B cell (primary cell): ENCODE measurements around the gene PHLDB2. TPM values are rescaled to one million over a fixed set of nuclear protein-coding genes. Genes with fewer than 3 reads are reported as not detected.

Source experiments
- ATAC-seq: fragments of 200-7000 bp; cut with Tn5 transposase; one replicate; pipeline ENCODE4 v1.10.0; 2021; ENCODE audit warnings: low read depth, mild to moderate bottlenecking, moderate number of reproducible peaks, moderate library complexity
- CTCF ChIA-PET: fragments of 350-600 bp; sonication (Branson Sonifier 250); formaldehyde crosslinking; loops from one replicate; lab custom pipeline; 2021; ENCODE audit warnings: antibody characterized with exemption, inconsistent platforms; lab: Charles Lee
- POLR2A ChIA-PET: fragments of 350-600 bp; sonication (Branson Sonifier 250); formaldehyde crosslinking; loops from one replicate; lab custom pipeline; 2021; ENCODE audit warnings: antibody characterized with exemption; lab: Charles Lee
- DNase-seq: peaks from one replicate; pipeline ENCODE4 v3.0.0; 2013
- H2AFZ ChIP-seq: 2 replicates; pipeline ENCODE4 v1.6.1; 2012; ENCODE audit warnings: mild to moderate bottlenecking, low read depth, low read length; ENCODE audit not compliant: insufficient read depth, poor library complexity, severe bottlenecking
- H3K27ac ChIP-seq, 2 donors: 1 replicate in 1 of 2; 2 replicates in 1 of 2; pipeline ENCODE4 v1.5.1; 2012 to 2013; ENCODE audit warnings: low read length in 2 of 2, mild to moderate bottlenecking in 2 of 2, moderate library complexity in 1 of 2
- H3K27me3 ChIP-seq, 4 experiments: fragments of 200-600 bp in 1 of 4; sonication (generic) in 1 of 4; replicated peaks in 1 of 4; 1 replicate in 2 of 4; 2 replicates in 2 of 4; pipeline versions ENCODE4 v1.6.1 to v1.7.0; 2013 to 2016; ENCODE audit warnings: low read length in 3 of 4, mild to moderate bottlenecking in 2 of 4, mixed read lengths in 1 of 4, moderate library complexity in 1 of 4; ENCODE audit not compliant: insufficient read depth in 4 of 4, control insufficient read depth in 3 of 4; ENCODE audit errors: control extremely low read depth in 1 of 4
- H3K36me3 ChIP-seq, 2 experiments: replicated peaks in 1 of 2; 1 replicate in 1 of 2; 2 replicates in 1 of 2; pipeline versions ENCODE4 v1.6.1 to v1.7.1; 2013; ENCODE audit warnings: low read length in 1 of 2; ENCODE audit not compliant: insufficient read depth in 2 of 2, control insufficient read depth in 1 of 2; ENCODE audit errors: control extremely low read depth in 1 of 2, extremely low read depth in 1 of 2
- H3K4me1 ChIP-seq, 2 donors: fragments of 200-600 bp in 1 of 2; sonication (generic) in 1 of 2; 1 replicate in 1 of 2; 2 replicates in 1 of 2; pipeline versions ENCODE4 v1.5.1 to v1.6.1; 2013 to 2017; ENCODE audit warnings: low read length in 2 of 2; ENCODE audit not compliant: control insufficient read depth in 2 of 2, insufficient read depth in 2 of 2
- H3K4me2 ChIP-seq: replicated peaks from 2 replicates; pipeline ENCODE3; 2012; ENCODE audit warnings: mild to moderate bottlenecking, low read depth, low read length; ENCODE audit not compliant: poor library complexity, severe bottlenecking
- H3K4me3 ChIP-seq, 5 experiments: fragments of 200-600 bp in 1 of 5; sonication (generic) in 1 of 5; 1 replicate in 3 of 5; 2 replicates in 2 of 5; pipeline versions ENCODE4 v1.5.1 to v1.7.0; 2011 to 2016; ENCODE audit warnings: low read length in 4 of 5, mild to moderate bottlenecking in 4 of 5, low read depth in 2 of 5, control low read depth in 1 of 5, moderate library complexity in 1 of 5; ENCODE audit not compliant: insufficient read depth in 1 of 5; ENCODE audit errors: control extremely low read depth in 1 of 5, extremely low read depth in 1 of 5
- H3K79me2 ChIP-seq: fragments of 200-600 bp; sonication (generic); one replicate; pipeline ENCODE4 v1.6.0; 2016; ENCODE audit warnings: low read length; ENCODE audit not compliant: control insufficient read depth, insufficient read depth
- H3K9ac ChIP-seq: fragments of 200-600 bp; sonication (generic); 2 replicates; pipeline ENCODE4 v1.6.1; 2017; ENCODE audit warnings: mild to moderate bottlenecking, low read length, moderate library complexity
- H3K9me3 ChIP-seq, 3 donors: one replicate each; pipeline versions ENCODE4 v1.6.1 to v1.7.1; 2013; ENCODE audit warnings: low read length in 2 of 3; ENCODE audit not compliant: control insufficient read depth in 2 of 3, insufficient read depth in 1 of 3; ENCODE audit errors: control extremely low read depth in 1 of 3
- H4K20me1 ChIP-seq: 2 replicates; pipeline ENCODE4 v1.6.0; 2012; ENCODE audit warnings: mild to moderate bottlenecking, low read length; ENCODE audit not compliant: insufficient read depth, control insufficient read depth, poor library complexity, severe bottlenecking
- H3K27ac Mint-ChIP-seq: one replicate; pipeline ENCODE4 v1.8.0; 2021; ENCODE audit warnings: mixed read lengths
- H3K27me3 Mint-ChIP-seq: one replicate; pipeline ENCODE4 v1.8.0; 2021; ENCODE audit warnings: mixed read lengths
- H3K4me1 Mint-ChIP-seq: one replicate; pipeline ENCODE4 v1.8.0; 2021; ENCODE audit warnings: mixed read lengths
- H3K4me3 Mint-ChIP-seq: one replicate; pipeline ENCODE4 v1.8.0; 2021; ENCODE audit warnings: mixed read lengths
- H3K9me3 Mint-ChIP-seq: one replicate; pipeline ENCODE4 v1.8.0; 2022; ENCODE audit warnings: mixed read lengths; ENCODE audit not compliant: insufficient read depth
- EZH2 ChIP-seq: IDR thresholded peaks from 2 replicates; pipeline ENCODE4 v1.6.1; 2012; ENCODE audit warnings: borderline replicate concordance, low read depth, mild to moderate bottlenecking, moderate library complexity, low read length; ENCODE audit not compliant: insufficient read depth, poor library complexity, severe bottlenecking
- WGBS: methylation state at CpG from one replicate; pipeline ENCODE4 v1.1.5; 2013; ENCODE audit warnings: missing lambda C conversion rate; ENCODE audit not compliant: insufficient coverage; 5-methylcytosine and 5-hydroxymethylcytosine counted together
- intact Hi-C: fragments of 100-400 bp; cut with micrococcal nuclease; formaldehyde crosslinking; loops from one replicate; pipeline ENCODE4 v1.10.0; 2022
- polyA plus RNA-seq: library from polyadenylated mRNA; depleted of rRNA; stranded (reverse); fragments of >200 nt; gene quantifications from 2 replicates; pipeline ENCODE4 v1.2.3, GENCODE V29; 2012
- total RNA-seq, 2 donors: library from RNA; stranded (reverse); fragments of 120-200 nt in 1 of 2; gene quantifications; 1 replicate in 1 of 2; 2 replicates in 1 of 2; pipeline versions ENCODE4 v1.2.3 to v1.2.4, GENCODE V29; 2013 to 2022
- TF ChIP-seq, protein P1 (sequence below): fragments of 200-600 bp; IDR thresholded peaks from one replicate; pipeline ENCODE4 v1.8.0; 2022; ENCODE audit warnings: antibody characterized with exemption, mild to moderate bottlenecking

PHLDB2 gene
- total and polyA plus RNA-seq, 2 donors (not counting 1 experiment from before 2014, with no cell fraction given) = 1.3 to 6.3 TPM

DNA sequence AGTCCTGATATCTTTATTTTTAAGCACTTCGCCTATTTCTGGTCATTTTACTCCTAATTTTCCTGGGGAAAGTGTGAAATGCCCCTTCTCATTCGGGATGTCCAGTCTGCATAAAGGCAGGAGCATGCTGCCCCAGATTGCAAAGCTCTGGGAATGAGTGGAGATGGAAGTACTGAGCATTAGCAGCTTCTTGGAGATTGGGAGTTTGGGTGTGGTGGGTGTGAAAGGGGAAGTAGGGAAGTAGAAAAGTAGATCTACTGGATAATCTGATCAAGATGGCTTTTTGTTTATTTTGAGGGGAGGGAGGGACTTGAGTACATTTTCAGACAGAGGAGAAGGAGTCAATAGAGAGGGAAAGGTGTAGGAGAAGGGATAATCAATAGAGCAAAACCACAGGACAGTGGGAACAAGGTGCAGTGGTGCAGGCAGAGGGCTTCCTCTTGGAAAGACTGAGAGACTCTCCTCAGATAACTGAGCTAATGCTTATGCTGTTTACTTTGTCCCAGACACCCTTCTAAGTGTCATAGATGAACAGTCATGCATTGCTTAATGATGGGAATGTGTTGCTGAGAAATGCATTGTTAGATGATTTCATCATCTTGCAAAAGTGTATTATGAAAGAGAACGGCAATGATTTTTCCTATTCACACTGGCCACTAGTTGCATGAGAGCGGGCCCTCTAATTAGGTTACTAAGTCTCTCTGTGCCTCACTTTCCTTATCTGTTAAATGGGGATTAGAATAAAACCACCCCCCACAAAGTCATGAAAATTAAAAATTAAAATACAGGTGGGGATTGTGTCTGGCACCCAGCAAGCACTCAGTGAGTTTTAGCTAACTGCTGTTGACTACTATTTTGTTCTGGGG is 45.5 kb downstream of the PHLDB2 start:
- Mint-ChIP-seq H3K9me3 (no peaks in the 10 kb centered on the region), H3K4me3 (no peak overlapping the region), H3K4me1 (peaks cover 2% of the 10 kb centered on the region), H3K27me3 (no peaks in the 10 kb centered on the region), H3K27ac (no peak overlapping the region)
- POLR2A ChIA-PET = no interaction called here
- DNase-seq (no peak), ATAC-seq (no peak)
- Histone ChIP-seq H3K4me1 (no peaks in the 10 kb centered on the region), H3K27ac (no peak overlapping the region), H3K36me3 (no peaks in the 10 kb centered on the region), H3K27me3 (no peaks in the 10 kb centered on the region), H3K9me3 (no peaks in the 10 kb centered on the region), H3K79me2 (no peaks in the 10 kb centered on the region), H4K20me1 (no peaks in the 10 kb centered on the region), H3K9ac (no peak overlapping the region), H2AFZ (no peak overlapping the region), H3K4me3 (no peak overlapping the region), H3K4me2 (no peak overlapping the region)
- CTCF ChIA-PET = no interaction called here
- intact Hi-C loops = no loop called here
- TF ChIP-seq, protein P1, sequence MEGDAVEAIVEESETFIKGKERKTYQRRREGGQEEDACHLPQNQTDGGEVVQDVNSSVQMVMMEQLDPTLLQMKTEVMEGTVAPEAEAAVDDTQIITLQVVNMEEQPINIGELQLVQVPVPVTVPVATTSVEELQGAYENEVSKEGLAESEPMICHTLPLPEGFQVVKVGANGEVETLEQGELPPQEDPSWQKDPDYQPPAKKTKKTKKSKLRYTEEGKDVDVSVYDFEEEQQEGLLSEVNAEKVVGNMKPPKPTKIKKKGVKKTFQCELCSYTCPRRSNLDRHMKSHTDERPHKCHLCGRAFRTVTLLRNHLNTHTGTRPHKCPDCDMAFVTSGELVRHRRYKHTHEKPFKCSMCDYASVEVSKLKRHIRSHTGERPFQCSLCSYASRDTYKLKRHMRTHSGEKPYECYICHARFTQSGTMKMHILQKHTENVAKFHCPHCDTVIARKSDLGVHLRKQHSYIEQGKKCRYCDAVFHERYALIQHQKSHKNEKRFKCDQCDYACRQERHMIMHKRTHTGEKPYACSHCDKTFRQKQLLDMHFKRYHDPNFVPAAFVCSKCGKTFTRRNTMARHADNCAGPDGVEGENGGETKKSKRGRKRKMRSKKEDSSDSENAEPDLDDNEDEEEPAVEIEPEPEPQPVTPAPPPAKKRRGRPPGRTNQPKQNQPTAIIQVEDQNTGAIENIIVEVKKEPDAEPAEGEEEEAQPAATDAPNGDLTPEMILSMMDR = no peak
- no peak for TF ChIP-seq EZH2
- WGBS = 67% methylated on average over 1 of the region's 4 CpGs

DNA sequence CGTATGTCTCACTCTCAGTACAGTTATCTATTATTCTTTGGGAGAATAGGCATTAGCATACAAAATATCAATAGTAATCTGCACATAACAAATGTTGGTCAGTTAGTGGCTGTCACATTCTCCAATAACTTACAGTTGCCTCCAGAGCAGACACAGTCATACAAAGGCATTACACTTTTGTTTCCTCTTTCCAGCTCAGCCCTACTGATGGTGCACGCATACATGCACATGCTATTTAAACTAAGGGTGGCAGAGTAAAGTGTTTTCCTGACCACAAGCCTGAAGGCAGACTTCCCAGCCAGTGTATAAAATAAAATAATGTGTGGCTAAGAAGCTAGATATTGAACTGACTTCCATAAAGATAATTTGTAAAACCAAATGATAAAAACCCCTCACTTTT is 47.6 kb downstream of the PHLDB2 start:
- no peaks in the 10 kb centered on the region for H3K79me2 ChIP-seq
- ATAC-seq = no peak
- no peak overlapping the region for H3K9ac ChIP-seq

More for the DNA sequence above, 47.6 kb downstream of the PHLDB2 start:
- CTCF ChIA-PET = no interaction called here
- no peak overlapping the region for H3K27ac Mint-ChIP-seq
- no peaks in the 10 kb centered on the region for H3K4me1 ChIP-seq
- H3K4me3 ChIP-seq = no peak overlapping the region
- H3K36me3 ChIP-seq = no peaks in the 10 kb centered on the region
- DNase-seq = no peak
- no peaks in the 10 kb centered on the region for H3K9me3 Mint-ChIP-seq
- intact Hi-C loops = no loop called here
- H4K20me1 ChIP-seq = no peaks in the 10 kb centered on the region
- peaks cover 4% of the 10 kb centered on the region for H3K4me1 Mint-ChIP-seq
- no peak for TF ChIP-seq EZH2
- TF ChIP-seq, protein P1 = no peak
- no peaks in the 10 kb centered on the region for H3K9me3 ChIP-seq
- H2AFZ ChIP-seq = no peak overlapping the region
- no peak overlapping the region for H3K27ac ChIP-seq
- POLR2A ChIA-PET = no interaction called here
- H3K27me3 Mint-ChIP-seq = no peaks in the 10 kb centered on the region
- no peak overlapping the region for H3K4me3 Mint-ChIP-seq
- H3K27me3 ChIP-seq = no peaks in the 10 kb centered on the region
- no CpG with 5 or more reads among the region's 2 CpGs for WGBS
- H3K4me2 ChIP-seq = no peak overlapping the region
